CD14-positive monocyte (primary cell): ENCODE data around the gene PKN3. TPM values are rescaled to one million over a fixed set of nuclear protein-coding genes. Genes with fewer than 3 reads are reported as not detected.
A peak's percentile ranks its signal among the peaks of the same experiment; 100 is the strongest.

Experiments used
- DNase-seq, 3 donors: peaks; one replicate each; pipeline ENCODE4 v3.0.0-alpha.2; 2011 to 2022
- H2AFZ ChIP-seq: 2 replicates; pipeline ENCODE4 v1.6.0; 2012; ENCODE audit warnings: mild to moderate bottlenecking, low read depth, low read length, inconsistent platforms; ENCODE audit not compliant: insufficient read depth, poor library complexity, severe bottlenecking
- H3K27ac ChIP-seq, 2 donors: 1 replicate in 1 of 2; 2 replicates in 1 of 2; pipeline ENCODE4 v1.5.1; 2012 to 2013; ENCODE audit warnings: low read length in 2 of 2, control low read depth in 1 of 2, inconsistent platforms in 1 of 2, low read depth in 1 of 2, mild to moderate bottlenecking in 1 of 2
- H3K27me3 ChIP-seq, 2 donors: one replicate each; pipeline versions ENCODE4 v1.6.0 to v1.6.1; 2011 to 2013; ENCODE audit warnings: low read length in 2 of 2; ENCODE audit not compliant: control insufficient read depth in 2 of 2, insufficient read depth in 2 of 2
- H3K36me3 ChIP-seq, 2 donors: replicated peaks in 1 of 2; 1 replicate in 1 of 2; 2 replicates in 1 of 2; pipeline versions ENCODE4 v1.5.1 to v1.6.1; 2012 to 2013; ENCODE audit warnings: low read length in 2 of 2, control low read depth in 1 of 2, inconsistent platforms in 1 of 2, mild to moderate bottlenecking in 1 of 2; ENCODE audit not compliant: insufficient read depth in 2 of 2, control insufficient read depth in 1 of 2
- H3K4me1 ChIP-seq, 2 donors: 1 replicate in 1 of 2; 2 replicates in 1 of 2; pipeline versions ENCODE4 v1.5.1 to v1.6.1; 2012 to 2013; ENCODE audit warnings: low read length in 2 of 2, control low read depth in 1 of 2, inconsistent platforms in 1 of 2, mild to moderate bottlenecking in 1 of 2, moderate library complexity in 1 of 2; ENCODE audit not compliant: insufficient read depth in 2 of 2, control insufficient read depth in 1 of 2
- H3K4me2 ChIP-seq: replicated peaks from 2 replicates; pipeline ENCODE3; 2012; ENCODE audit warnings: low read length, moderate library complexity, mild to moderate bottlenecking; ENCODE audit not compliant: poor library complexity, severe bottlenecking; ENCODE audit errors: extremely low read depth
- H3K4me3 ChIP-seq, 3 experiments: fragments of 200-600 bp in 1 of 3; sonication (generic) in 1 of 3; replicated peaks in 1 of 3; 1 replicate in 2 of 3; 2 replicates in 1 of 3; pipeline ENCODE4 v1.5.1; 2011 to 2013; ENCODE audit warnings: low read length in 3 of 3, mild to moderate bottlenecking in 3 of 3, control low read depth in 2 of 3, low read depth in 2 of 3, inconsistent platforms in 1 of 3, moderate library complexity in 1 of 3
- H3K79me2 ChIP-seq: 2 replicates; pipeline ENCODE4 v1.6.0; 2012; ENCODE audit warnings: mild to moderate bottlenecking, control low read depth, inconsistent platforms, low read length, moderate library complexity; ENCODE audit not compliant: insufficient read depth
- H3K9ac ChIP-seq: 2 replicates; pipeline ENCODE4 v1.6.0; 2017; ENCODE audit warnings: low read length, mild to moderate bottlenecking; ENCODE audit not compliant: insufficient read depth, poor library complexity, severe bottlenecking
- H3K9me3 ChIP-seq, 2 donors: replicated peaks in 1 of 2; 1 replicate in 1 of 2; 2 replicates in 1 of 2; pipeline versions ENCODE4 v1.5.1 to v1.6.1; 2012 to 2013; ENCODE audit warnings: low read length in 2 of 2, control low read depth in 1 of 2; ENCODE audit not compliant: control insufficient read depth in 1 of 2, insufficient read depth in 1 of 2
- H4K20me1 ChIP-seq: 2 replicates; pipeline ENCODE4 v1.6.0; 2012; ENCODE audit warnings: mild to moderate bottlenecking, low read length, control low read depth, moderate library complexity; ENCODE audit not compliant: insufficient read depth
- H3K27ac Mint-ChIP-seq, 7 donors: one replicate each; pipeline ENCODE4 v1.8.0; 2020; ENCODE audit warnings: mild to moderate bottlenecking in 7 of 7, mixed read lengths in 7 of 7, moderate library complexity in 6 of 7, inconsistent platforms in 2 of 7
- H3K27me3 Mint-ChIP-seq, 3 donors: one replicate each; pipeline ENCODE4 v1.8.0; 2021 to 2022; ENCODE audit warnings: low read depth in 3 of 3, mild to moderate bottlenecking in 3 of 3, mixed read lengths in 3 of 3, moderate library complexity in 3 of 3, inconsistent platforms in 1 of 3
- H3K36me3 Mint-ChIP-seq, 2 donors: one replicate each; pipeline ENCODE4 v1.8.0; 2020; ENCODE audit warnings: mixed read lengths in 2 of 2, inconsistent platforms in 1 of 2, mild to moderate bottlenecking in 1 of 2
- H3K4me1 Mint-ChIP-seq: one replicate; pipeline ENCODE4 v1.8.0; 2020; ENCODE audit warnings: mild to moderate bottlenecking, mixed read lengths
- H3K4me3 Mint-ChIP-seq, 2 donors: one replicate each; pipeline ENCODE4 v1.8.0; 2020; ENCODE audit warnings: mild to moderate bottlenecking in 2 of 2, mixed read lengths in 2 of 2, moderate library complexity in 1 of 2
- H3K9me3 Mint-ChIP-seq, 7 donors: one replicate each; pipeline ENCODE4 v1.8.0; 2020 to 2022; ENCODE audit warnings: mixed read lengths in 7 of 7, mild to moderate bottlenecking in 6 of 7, moderate library complexity in 6 of 7, inconsistent platforms in 2 of 7
- WGBS: methylation state at CpG from one replicate; pipeline ENCODE4 v1.1.5; 2013; ENCODE audit warnings: missing lambda C conversion rate; ENCODE audit not compliant: insufficient coverage; 5-methylcytosine and 5-hydroxymethylcytosine counted together
- intact Hi-C, 2 donors: fragments of 100-400 bp; cut with micrococcal nuclease; formaldehyde crosslinking; loops; one replicate each; pipeline versions ENCODE4 v1.15.0 to v1.15.1; 2023
- polyA plus RNA-seq, 3 donors: library from polyadenylated mRNA; depleted of rRNA in 1 of 3; unstranded in 2 of 3; stranded (reverse) in 1 of 3; fragments of 300-500 nt in 2 of 3; fragments of >200 nt in 1 of 3; fragmentation: Illumina TruSeq in 2 of 3; gene quantifications; 1 replicate in 2 of 3; 2 replicates in 1 of 3; pipeline ENCODE4 v1.2.3, GENCODE V29; 2012 to 2021
- TF ChIP-seq, protein P1 (sequence below): fragments of 200-600 bp; IDR thresholded peaks from one replicate; pipeline ENCODE4 v1.8.0; 2022; ENCODE audit warnings: antibody characterized with exemption, mild to moderate bottlenecking

PKN3 gene
- polyA plus RNA-seq, 3 donors, result 0.11 to 0.49 (median 0.27) TPM

DNA sequence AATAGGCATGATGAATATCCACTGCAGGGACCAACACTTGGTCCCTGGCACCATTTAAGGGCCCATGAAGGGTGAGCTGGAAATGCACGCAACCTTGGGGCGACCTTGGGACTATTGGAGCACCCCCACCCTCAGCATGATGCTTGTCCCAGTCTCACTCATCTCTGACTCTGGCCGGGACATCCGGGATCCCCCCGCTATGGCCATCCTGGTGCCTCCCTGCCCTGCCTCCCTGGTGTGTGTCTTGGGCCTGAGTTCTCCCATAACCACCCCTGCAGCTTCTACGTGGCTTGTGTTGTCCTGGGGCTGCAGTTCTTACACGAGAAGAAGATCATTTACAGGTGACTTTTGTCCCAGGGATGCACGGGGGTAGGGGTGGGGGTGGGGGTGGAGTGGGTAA, 15.7 kb downstream of the PKN3 start:
- H3K36me3 Mint-ChIP-seq, result peaks cover 11 to 27% of the 10 kb centered on the region in 2 donors
- TF ChIP-seq, protein P1, sequence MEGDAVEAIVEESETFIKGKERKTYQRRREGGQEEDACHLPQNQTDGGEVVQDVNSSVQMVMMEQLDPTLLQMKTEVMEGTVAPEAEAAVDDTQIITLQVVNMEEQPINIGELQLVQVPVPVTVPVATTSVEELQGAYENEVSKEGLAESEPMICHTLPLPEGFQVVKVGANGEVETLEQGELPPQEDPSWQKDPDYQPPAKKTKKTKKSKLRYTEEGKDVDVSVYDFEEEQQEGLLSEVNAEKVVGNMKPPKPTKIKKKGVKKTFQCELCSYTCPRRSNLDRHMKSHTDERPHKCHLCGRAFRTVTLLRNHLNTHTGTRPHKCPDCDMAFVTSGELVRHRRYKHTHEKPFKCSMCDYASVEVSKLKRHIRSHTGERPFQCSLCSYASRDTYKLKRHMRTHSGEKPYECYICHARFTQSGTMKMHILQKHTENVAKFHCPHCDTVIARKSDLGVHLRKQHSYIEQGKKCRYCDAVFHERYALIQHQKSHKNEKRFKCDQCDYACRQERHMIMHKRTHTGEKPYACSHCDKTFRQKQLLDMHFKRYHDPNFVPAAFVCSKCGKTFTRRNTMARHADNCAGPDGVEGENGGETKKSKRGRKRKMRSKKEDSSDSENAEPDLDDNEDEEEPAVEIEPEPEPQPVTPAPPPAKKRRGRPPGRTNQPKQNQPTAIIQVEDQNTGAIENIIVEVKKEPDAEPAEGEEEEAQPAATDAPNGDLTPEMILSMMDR, result no peak
- Histone ChIP-seq H3K4me2 (no peak overlapping the region), H3K4me3 (no peak overlapping the region), H3K79me2 (no peaks in the 10 kb centered on the region), H3K4me1 (peaks cover 0 to 5% of the 10 kb centered on the region in 2 donors), H2AFZ (no peak overlapping the region), H3K27me3 (no peaks in the 10 kb centered on the region), H3K9ac (no peak overlapping the region), H3K36me3 (peaks cover 17 to 27% of the 10 kb centered on the region in 2 donors), H4K20me1 (no peaks in the 10 kb centered on the region), H3K9me3 (no peaks in the 10 kb centered on the region), H3K27ac (no peak overlapping the region)
- intact Hi-C loops, result no loop called here
- peaks cover 9% of the 10 kb centered on the region for H3K4me1 Mint-ChIP-seq
- H3K9me3 Mint-ChIP-seq, result peaks cover 0 to 2% (median 0%) of the 10 kb centered on the region in 7 donors
- DNase-seq, result no peak
- WGBS, result 98% methylated on average over 5 of the region's 8 CpGs
- H3K27ac Mint-ChIP-seq, result peak overlapping the region in 1 of 7 donors; percentile 35
- H3K4me3 Mint-ChIP-seq, result no peak overlapping the region
- peaks cover 0 to 4% (median 0%) of the 10 kb centered on the region in 3 donors for H3K27me3 Mint-ChIP-seq

DNA sequence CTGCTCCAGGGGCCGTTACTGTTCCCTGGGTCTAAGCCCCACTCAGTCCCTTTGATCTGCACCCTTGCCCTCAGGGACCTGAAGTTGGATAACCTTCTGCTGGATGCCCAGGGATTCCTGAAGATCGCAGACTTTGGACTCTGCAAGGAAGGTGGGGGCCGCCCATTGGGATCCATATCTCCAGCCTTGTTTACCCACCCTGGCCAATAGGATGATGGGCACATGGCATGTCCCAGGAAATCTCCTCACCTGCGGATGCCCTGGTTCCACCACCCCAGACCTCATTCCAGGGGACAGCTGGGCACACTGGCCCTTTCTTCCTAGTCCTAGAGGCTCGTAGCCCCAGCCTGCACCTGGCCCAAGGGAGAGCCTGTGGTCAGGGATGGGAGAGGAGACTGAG, 16.2 kb downstream of the PKN3 start:
- Mint-ChIP-seq H3K36me3 (peaks cover 11 to 27% of the 10 kb centered on the region in 2 donors), H3K27me3 (peaks cover 0 to 4% (median 0%) of the 10 kb centered on the region in 3 donors), H3K4me1 (peaks cover 13% of the 10 kb centered on the region), H3K27ac (no peak overlapping the region), H3K9me3 (peaks cover 0 to 2% (median 0%) of the 10 kb centered on the region in 7 donors), H3K4me3 (no peak overlapping the region)
- intact Hi-C loops, result no loop called here
- Histone ChIP-seq H3K4me3 (no peak overlapping the region), H3K4me2 (no peak overlapping the region), H2AFZ (no peak overlapping the region), H3K79me2 (peaks cover 4% of the 10 kb centered on the region), H3K9me3 (no peaks in the 10 kb centered on the region), H3K27me3 (no peaks in the 10 kb centered on the region), H4K20me1 (no peaks in the 10 kb centered on the region), H3K36me3 (peaks cover 17 to 27% of the 10 kb centered on the region in 2 donors), H3K9ac (no peak overlapping the region), H3K27ac (no peak overlapping the region), H3K4me1 (peaks cover 4 to 9% of the 10 kb centered on the region in 2 donors)
- no peak for DNase-seq
- TF ChIP-seq, protein P1, result no peak
- WGBS, result 100% methylated on average over 2 of the region's 5 CpGs
